GM21526 (cell line): ENCODE data around the gene APOB.

ENCODE experiments used
- ATAC-seq: cut with Tn5 transposase; IDR thresholded peaks from one replicate; pipeline ENCODE4 v1.9.1; 2021; ENCODE audit warnings: moderate library complexity; ENCODE audit not compliant: unreplicated experiment, low FRiP score

The APOB gene

GRCh38 chr2:20953146-20953824 lies 90.6 kb downstream of the APOB start:
- no peak for ATAC-seq
